SK-N-SH treated with all-trans-retinoic acid at 6 μM for 48 hours (cell line): ENCODE results near the gene NME9.

Source experiments
- ATAC-seq: fragments of 200-7000 bp; cut with Tn5 transposase; 3 replicates; pipeline ENCODE4 v1.9.1; 2020; ENCODE audit warnings: mild to moderate bottlenecking, moderate library complexity
- ARNTL ChIP-seq: fragments of 450-650 bp; formaldehyde crosslinking; IDR thresholded peaks from 2 replicates; pipeline ENCODE4 v1.5.0; 2020; ENCODE audit warnings: low read depth, mild to moderate bottlenecking, moderate library complexity, borderline replicate concordance
- BACH2 ChIP-seq: fragments of 250-450 bp; sonication (Bioruptor Pico); IDR thresholded peaks from 2 replicates; pipeline ENCODE4 v1.9.0; 2021; ENCODE audit warnings: mild to moderate bottlenecking, borderline replicate concordance
- CSDC2 ChIP-seq: fragments of 250-450 bp; sonication (Bioruptor Pico); IDR thresholded peaks from 2 replicates; pipeline ENCODE4 v1.5.0; 2020; ENCODE audit warnings: mild to moderate bottlenecking, moderate library complexity
- GLIS3 ChIP-seq: fragments of 250-450 bp; sonication (Bioruptor Pico); IDR thresholded peaks from 2 replicates; pipeline ENCODE4 v1.5.0; 2020; ENCODE audit warnings: mild to moderate bottlenecking, moderate library complexity
- ISL1 ChIP-seq: fragments of 250-450 bp; sonication (Bioruptor Pico); IDR thresholded peaks from 2 replicates; pipeline ENCODE4 v2.1.2; 2022; ENCODE audit warnings: mild to moderate bottlenecking, moderate library complexity
- OSR1 ChIP-seq: fragments of 250-450 bp; sonication (Bioruptor Pico); IDR thresholded peaks from 2 replicates; pipeline ENCODE4 v1.8.0; 2022; ENCODE audit warnings: moderate library complexity, mild to moderate bottlenecking, inconsistent platforms
- PPARA ChIP-seq: fragments of 250-450 bp; sonication (Bioruptor Pico); IDR thresholded peaks from 2 replicates; pipeline ENCODE4 v1.5.0; 2020; ENCODE audit warnings: mild to moderate bottlenecking, borderline replicate concordance
- RARB ChIP-seq: fragments of 250-450 bp; sonication (Bioruptor Pico); IDR thresholded peaks from 2 replicates; pipeline ENCODE4 v1.8.0; 2021; ENCODE audit warnings: mild to moderate bottlenecking, moderate library complexity
- SNAI2 ChIP-seq: fragments of 250-450 bp; sonication (Bioruptor Pico); IDR thresholded peaks from 2 replicates; pipeline ENCODE4 v1.5.0; 2020; ENCODE audit warnings: mild to moderate bottlenecking, moderate library complexity
- TCF4 ChIP-seq: fragments of 250-450 bp; sonication (Bioruptor Pico); IDR thresholded peaks from 2 replicates; pipeline ENCODE4 v1.8.0; 2021; ENCODE audit warnings: mild to moderate bottlenecking, moderate library complexity, borderline replicate concordance
- TOX ChIP-seq: fragments of 250-450 bp; sonication (Bioruptor Pico); IDR thresholded peaks from 2 replicates; pipeline ENCODE4 v1.8.0; 2021; ENCODE audit warnings: mild to moderate bottlenecking, moderate library complexity, borderline replicate concordance
- ZC3H10 ChIP-seq: fragments of 250-450 bp; sonication (Bioruptor Pico); IDR thresholded peaks from 2 replicates; pipeline ENCODE4 v1.5.1; 2021; ENCODE audit warnings: mild to moderate bottlenecking, moderate library complexity
- ZFP3 ChIP-seq: fragments of 250-450 bp; sonication (Bioruptor Pico); IDR thresholded peaks from 2 replicates; pipeline ENCODE4 v1.5.0; 2020; ENCODE audit warnings: mild to moderate bottlenecking, moderate library complexity
- ZNF70 ChIP-seq: fragments of 450-650 bp; formaldehyde crosslinking; IDR thresholded peaks from 2 replicates; pipeline ENCODE4 v1.5.0; 2020; ENCODE audit warnings: mild to moderate bottlenecking, moderate library complexity
- ZNF8 ChIP-seq: fragments of 450-650 bp; formaldehyde crosslinking; IDR thresholded peaks from 2 replicates; pipeline ENCODE4 v1.5.0; 2020; ENCODE audit warnings: mild to moderate bottlenecking, moderate library complexity
- TF ChIP-seq, protein P1 (sequence below): fragments of 250-450 bp; sonication (Bioruptor Pico); IDR thresholded peaks from 2 replicates; pipeline ENCODE4 v1.8.0; 2020; ENCODE audit warnings: mild to moderate bottlenecking, moderate library complexity, borderline replicate concordance
- TF ChIP-seq, protein P2 (sequence below): fragments of 250-450 bp; sonication (Bioruptor Pico); IDR thresholded peaks from 2 replicates; pipeline ENCODE4 v1.5.1; 2020; ENCODE audit warnings: low read depth, mild to moderate bottlenecking, moderate library complexity
- TF ChIP-seq, protein P3 (sequence below): fragments of 250-450 bp; sonication (Bioruptor Pico); IDR thresholded peaks from 2 replicates; pipeline ENCODE4 v1.5.0; 2020; ENCODE audit warnings: mild to moderate bottlenecking, moderate library complexity
- TF ChIP-seq, protein P4 (sequence below): fragments of 250-450 bp; sonication (Bioruptor Pico); IDR thresholded peaks from 2 replicates; pipeline ENCODE4 v1.8.0; 2021; ENCODE audit warnings: low read depth, mild to moderate bottlenecking, moderate library complexity, borderline replicate concordance
- TF ChIP-seq, protein P5 (sequence below): fragments of 250-450 bp; sonication (Bioruptor Pico); IDR thresholded peaks from 2 replicates; pipeline ENCODE4 v1.5.1; 2021; ENCODE audit warnings: mild to moderate bottlenecking, moderate library complexity

NME9 gene

DNA sequence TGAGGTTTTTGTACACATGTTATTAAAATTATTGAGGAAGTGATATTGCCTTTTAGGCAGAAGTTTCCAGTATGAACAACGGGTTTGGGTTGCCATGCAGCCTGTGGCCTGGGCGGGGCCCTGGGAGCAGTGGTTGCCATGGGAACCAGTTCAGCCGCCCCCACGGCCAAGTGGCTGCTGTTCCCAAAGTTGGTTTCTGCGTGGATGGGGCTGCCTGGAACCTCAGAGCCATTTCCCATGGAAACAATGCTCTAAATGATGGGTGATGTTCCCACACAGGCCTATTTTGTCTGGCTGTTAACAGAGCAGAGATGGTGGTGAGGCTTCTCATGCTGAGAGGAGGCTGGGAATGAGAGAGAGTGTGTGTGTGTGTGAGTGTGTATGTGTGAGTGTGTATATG is 38.3 kb upstream of the NME9 start:
- no peak; the same call in 2 of the 3 replicates for ATAC-seq
- TF ChIP-seq CSDC2 (CRISPR knock-in tag): no peak
- TF ChIP-seq ZFP3: no peak
- TF ChIP-seq ZC3H10 (CRISPR knock-in tag): no peak
- TF ChIP-seq, protein P1, sequence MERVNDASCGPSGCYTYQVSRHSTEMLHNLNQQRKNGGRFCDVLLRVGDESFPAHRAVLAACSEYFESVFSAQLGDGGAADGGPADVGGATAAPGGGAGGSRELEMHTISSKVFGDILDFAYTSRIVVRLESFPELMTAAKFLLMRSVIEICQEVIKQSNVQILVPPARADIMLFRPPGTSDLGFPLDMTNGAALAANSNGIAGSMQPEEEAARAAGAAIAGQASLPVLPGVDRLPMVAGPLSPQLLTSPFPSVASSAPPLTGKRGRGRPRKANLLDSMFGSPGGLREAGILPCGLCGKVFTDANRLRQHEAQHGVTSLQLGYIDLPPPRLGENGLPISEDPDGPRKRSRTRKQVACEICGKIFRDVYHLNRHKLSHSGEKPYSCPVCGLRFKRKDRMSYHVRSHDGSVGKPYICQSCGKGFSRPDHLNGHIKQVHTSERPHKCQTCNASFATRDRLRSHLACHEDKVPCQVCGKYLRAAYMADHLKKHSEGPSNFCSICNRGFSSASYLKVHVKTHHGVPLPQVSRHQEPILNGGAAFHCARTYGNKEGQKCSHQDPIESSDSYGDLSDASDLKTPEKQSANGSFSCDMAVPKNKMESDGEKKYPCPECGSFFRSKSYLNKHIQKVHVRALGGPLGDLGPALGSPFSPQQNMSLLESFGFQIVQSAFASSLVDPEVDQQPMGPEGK (CRISPR knock-in tag): no peak
- no peak for TF ChIP-seq TOX
- no peak for TF ChIP-seq SNAI2
- no peak for TF ChIP-seq PPARA (CRISPR knock-in tag)
- TF ChIP-seq OSR1 (CRISPR knock-in tag): no peak
- no peak for TF ChIP-seq BACH2 (CRISPR knock-in tag)
- TF ChIP-seq ZNF70 (CRISPR knock-in tag): no peak
- no peak for TF ChIP-seq GLIS3 (CRISPR knock-in tag)
- TF ChIP-seq RARB (CRISPR knock-in tag): no peak
- TF ChIP-seq, protein P2, sequence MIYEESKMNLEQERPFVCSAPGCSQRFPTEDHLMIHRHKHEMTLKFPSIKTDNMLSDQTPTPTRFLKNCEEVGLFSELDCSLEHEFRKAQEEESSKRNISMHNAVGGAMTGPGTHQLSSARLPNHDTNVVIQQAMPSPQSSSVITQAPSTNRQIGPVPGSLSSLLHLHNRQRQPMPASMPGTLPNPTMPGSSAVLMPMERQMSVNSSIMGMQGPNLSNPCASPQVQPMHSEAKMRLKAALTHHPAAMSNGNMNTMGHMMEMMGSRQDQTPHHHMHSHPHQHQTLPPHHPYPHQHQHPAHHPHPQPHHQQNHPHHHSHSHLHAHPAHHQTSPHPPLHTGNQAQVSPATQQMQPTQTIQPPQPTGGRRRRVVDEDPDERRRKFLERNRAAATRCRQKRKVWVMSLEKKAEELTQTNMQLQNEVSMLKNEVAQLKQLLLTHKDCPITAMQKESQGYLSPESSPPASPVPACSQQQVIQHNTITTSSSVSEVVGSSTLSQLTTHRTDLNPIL (CRISPR knock-in tag): no peak

DNA sequence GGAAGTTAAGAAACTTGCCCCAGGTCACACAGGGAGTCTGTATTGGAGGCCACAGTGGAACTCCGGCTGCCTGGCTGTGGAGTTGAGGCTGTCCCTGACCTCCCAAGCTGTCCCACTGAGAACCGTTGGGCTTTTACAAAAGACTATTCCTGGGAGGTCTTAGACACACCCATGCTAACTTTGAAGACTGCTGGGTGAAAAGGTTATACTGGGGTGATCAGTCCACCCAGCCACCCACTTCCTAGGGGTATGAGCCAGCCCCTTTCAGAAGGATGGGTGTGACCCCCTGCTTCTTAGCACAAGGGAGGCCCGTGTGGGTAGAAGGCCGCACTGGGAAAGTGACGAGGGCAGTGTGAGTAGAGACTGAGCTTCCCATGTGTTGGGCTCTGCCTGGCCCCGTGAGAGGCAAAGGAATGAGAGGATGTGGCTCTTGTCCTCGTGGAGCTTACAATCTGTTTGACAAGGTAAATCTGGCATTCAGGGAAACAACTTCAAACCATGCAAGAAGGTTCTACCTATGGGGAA is 37.7 kb upstream of the NME9 start:
- TF ChIP-seq ZNF70 (CRISPR knock-in tag) (no peak), SNAI2 (no peak), PPARA (CRISPR knock-in tag) (no peak)
- TF ChIP-seq, protein P3, sequence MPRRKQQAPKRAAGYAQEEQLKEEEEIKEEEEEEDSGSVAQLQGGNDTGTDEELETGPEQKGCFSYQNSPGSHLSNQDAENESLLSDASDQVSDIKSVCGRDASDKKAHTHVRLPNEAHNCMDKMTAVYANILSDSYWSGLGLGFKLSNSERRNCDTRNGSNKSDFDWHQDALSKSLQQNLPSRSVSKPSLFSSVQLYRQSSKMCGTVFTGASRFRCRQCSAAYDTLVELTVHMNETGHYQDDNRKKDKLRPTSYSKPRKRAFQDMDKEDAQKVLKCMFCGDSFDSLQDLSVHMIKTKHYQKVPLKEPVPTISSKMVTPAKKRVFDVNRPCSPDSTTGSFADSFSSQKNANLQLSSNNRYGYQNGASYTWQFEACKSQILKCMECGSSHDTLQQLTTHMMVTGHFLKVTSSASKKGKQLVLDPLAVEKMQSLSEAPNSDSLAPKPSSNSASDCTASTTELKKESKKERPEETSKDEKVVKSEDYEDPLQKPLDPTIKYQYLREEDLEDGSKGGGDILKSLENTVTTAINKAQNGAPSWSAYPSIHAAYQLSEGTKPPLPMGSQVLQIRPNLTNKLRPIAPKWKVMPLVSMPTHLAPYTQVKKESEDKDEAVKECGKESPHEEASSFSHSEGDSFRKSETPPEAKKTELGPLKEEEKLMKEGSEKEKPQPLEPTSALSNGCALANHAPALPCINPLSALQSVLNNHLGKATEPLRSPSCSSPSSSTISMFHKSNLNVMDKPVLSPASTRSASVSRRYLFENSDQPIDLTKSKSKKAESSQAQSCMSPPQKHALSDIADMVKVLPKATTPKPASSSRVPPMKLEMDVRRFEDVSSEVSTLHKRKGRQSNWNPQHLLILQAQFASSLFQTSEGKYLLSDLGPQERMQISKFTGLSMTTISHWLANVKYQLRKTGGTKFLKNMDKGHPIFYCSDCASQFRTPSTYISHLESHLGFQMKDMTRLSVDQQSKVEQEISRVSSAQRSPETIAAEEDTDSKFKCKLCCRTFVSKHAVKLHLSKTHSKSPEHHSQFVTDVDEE (CRISPR knock-in tag): no peak
- TF ChIP-seq, protein P4, sequence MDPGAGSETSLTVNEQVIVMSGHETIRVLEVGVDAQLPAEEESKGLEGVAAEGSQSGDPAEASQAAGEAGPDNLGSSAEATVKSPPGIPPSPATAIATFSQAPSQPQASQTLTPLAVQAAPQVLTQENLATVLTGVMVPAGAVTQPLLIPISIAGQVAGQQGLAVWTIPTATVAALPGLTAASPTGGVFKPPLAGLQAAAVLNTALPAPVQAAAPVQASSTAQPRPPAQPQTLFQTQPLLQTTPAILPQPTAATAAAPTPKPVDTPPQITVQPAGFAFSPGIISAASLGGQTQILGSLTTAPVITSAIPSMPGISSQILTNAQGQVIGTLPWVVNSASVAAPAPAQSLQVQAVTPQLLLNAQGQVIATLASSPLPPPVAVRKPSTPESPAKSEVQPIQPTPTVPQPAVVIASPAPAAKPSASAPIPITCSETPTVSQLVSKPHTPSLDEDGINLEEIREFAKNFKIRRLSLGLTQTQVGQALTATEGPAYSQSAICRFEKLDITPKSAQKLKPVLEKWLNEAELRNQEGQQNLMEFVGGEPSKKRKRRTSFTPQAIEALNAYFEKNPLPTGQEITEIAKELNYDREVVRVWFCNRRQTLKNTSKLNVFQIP (CRISPR knock-in tag): no peak
- no peak for ATAC-seq

DNA sequence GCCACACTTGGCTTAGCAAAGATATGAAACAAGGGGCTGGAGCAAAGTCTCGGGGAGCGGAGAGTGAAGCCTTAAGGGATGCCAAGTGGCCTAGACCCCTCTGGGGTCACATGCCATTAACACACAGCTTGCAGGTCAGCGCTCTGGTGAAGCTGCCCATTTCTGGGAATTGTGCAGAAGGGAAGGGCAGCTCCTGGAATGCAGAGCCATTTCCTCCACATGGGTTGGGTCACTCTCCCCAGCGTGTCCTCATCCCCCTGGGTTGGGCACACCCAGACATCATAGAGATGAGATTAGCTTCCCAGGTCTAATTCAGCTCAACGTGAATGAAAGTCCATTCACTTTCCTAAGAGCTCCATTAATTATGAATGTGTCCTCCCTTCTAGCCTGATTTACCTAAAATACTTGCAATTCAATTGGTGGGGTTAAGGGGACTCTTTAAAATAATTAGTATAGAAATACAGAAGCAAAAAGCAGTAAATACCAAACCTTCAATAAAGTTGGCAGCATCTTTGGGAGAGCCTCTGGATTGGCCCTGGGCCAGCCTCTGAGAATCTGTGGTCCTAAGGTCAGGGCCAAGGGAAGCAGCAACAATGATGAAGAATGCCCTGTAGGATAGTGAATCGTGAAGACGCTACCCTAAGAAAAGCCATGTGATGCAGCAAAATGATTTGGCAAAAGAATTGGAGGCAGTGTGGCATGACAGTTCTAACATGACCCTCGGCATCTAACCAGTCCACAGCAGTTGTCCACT is 36.5 kb upstream of the NME9 start:
- ATAC-seq: no peak
- TF ChIP-seq SNAI2 (no peak), TCF4 (no peak), ARNTL (CRISPR knock-in tag) (no peak), ZNF8 (no peak), RARB (CRISPR knock-in tag) (no peak), ISL1 (CRISPR knock-in tag) (no peak), PPARA (CRISPR knock-in tag) (no peak), BACH2 (CRISPR knock-in tag) (no peak), ZNF70 (CRISPR knock-in tag) (no peak), OSR1 (CRISPR knock-in tag) (no peak)
- TF ChIP-seq, protein P3 (CRISPR knock-in tag): no peak
- TF ChIP-seq, protein P5, sequence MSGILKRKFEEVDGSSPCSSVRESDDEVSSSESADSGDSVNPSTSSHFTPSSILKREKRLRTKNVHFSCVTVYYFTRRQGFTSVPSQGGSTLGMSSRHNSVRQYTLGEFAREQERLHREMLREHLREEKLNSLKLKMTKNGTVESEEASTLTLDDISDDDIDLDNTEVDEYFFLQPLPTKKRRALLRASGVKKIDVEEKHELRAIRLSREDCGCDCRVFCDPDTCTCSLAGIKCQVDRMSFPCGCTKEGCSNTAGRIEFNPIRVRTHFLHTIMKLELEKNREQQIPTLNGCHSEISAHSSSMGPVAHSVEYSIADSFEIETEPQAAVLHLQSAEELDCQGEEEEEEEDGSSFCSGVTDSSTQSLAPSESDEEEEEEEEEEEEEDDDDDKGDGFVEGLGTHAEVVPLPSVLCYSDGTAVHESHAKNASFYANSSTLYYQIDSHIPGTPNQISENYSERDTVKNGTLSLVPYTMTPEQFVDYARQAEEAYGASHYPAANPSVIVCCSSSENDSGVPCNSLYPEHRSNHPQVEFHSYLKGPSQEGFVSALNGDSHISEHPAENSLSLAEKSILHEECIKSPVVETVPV: no peak
- TF ChIP-seq, protein P4 (CRISPR knock-in tag): no peak
- TF ChIP-seq, protein P2 (CRISPR knock-in tag): no peak
